Adrenal gland (tissue), 5 donors: ENCODE measurements around the gene STXBP5.

Source experiments
- POLR2A ChIP-seq, 2 donors: fragments of 450-650 bp; IDR thresholded peaks; one replicate each; pipeline ENCODE4 v1.6.1; 2017; ENCODE audit warnings: antibody characterized with exemption in 2 of 2, mild to moderate bottlenecking in 2 of 2, moderate library complexity in 1 of 2
- TF ChIP-seq, protein P1 (sequence below), 6 experiments: fragments of 450-650 bp in 4 of 6; fragments of 200-600 bp in 2 of 6; sonication (generic) in 1 of 6; IDR thresholded peaks; 1 replicate in 5 of 6; 2 replicates in 1 of 6; pipeline versions ENCODE4 v1.5.1 to v1.8.0; 2016 to 2021; ENCODE audit warnings: antibody characterized with exemption in 6 of 6, mild to moderate bottlenecking in 2 of 6, moderate library complexity in 1 of 6
- donor health status: DM: no; HTN: no; CAD: no.

DNA sequence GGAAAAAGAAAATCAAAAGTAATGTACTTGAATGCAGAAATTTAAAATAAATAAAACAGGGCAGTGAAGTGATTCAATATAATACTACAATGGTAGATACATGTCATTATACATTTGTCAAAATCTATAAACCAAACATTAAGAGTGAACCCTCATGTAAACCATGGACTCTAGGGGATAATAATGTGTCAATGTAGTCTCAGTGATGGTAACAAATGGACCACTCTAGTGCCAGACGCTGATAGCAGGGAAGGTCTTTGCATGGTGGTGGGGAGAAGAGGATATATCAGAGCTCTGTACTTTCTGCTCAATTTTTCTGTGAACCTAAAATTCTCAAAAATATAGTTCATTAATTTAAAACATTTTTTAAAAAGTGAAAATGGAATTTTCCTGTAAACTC lies 19.8 kb upstream of the STXBP5 start:
- TF ChIP-seq, protein P1, sequence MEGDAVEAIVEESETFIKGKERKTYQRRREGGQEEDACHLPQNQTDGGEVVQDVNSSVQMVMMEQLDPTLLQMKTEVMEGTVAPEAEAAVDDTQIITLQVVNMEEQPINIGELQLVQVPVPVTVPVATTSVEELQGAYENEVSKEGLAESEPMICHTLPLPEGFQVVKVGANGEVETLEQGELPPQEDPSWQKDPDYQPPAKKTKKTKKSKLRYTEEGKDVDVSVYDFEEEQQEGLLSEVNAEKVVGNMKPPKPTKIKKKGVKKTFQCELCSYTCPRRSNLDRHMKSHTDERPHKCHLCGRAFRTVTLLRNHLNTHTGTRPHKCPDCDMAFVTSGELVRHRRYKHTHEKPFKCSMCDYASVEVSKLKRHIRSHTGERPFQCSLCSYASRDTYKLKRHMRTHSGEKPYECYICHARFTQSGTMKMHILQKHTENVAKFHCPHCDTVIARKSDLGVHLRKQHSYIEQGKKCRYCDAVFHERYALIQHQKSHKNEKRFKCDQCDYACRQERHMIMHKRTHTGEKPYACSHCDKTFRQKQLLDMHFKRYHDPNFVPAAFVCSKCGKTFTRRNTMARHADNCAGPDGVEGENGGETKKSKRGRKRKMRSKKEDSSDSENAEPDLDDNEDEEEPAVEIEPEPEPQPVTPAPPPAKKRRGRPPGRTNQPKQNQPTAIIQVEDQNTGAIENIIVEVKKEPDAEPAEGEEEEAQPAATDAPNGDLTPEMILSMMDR (IDR thresholded peaks at IDR 0.05) = no peak
- no peak for TF ChIP-seq POLR2A (IDR thresholded peaks at IDR 0.05)
